SK-N-DZ (cell line): ENCODE results near the gene ENTHD1. TPM values are rescaled to one million over a fixed set of nuclear protein-coding genes. Genes with fewer than 3 reads are reported as not detected.

ENCODE experiments used
- DNase-seq: peaks from one replicate; pipeline ENCODE4 v3.0.0-alpha.2; 2015; ENCODE audit warnings: low spot score
- polyA plus RNA-seq, 2 experiments: library from polyadenylated mRNA; depleted of rRNA; stranded (reverse); fragments of >200 nt; gene quantifications; 2 replicates each; pipeline ENCODE4 v1.2.3, GENCODE V29; 2014

The ENTHD1 gene, protein sequence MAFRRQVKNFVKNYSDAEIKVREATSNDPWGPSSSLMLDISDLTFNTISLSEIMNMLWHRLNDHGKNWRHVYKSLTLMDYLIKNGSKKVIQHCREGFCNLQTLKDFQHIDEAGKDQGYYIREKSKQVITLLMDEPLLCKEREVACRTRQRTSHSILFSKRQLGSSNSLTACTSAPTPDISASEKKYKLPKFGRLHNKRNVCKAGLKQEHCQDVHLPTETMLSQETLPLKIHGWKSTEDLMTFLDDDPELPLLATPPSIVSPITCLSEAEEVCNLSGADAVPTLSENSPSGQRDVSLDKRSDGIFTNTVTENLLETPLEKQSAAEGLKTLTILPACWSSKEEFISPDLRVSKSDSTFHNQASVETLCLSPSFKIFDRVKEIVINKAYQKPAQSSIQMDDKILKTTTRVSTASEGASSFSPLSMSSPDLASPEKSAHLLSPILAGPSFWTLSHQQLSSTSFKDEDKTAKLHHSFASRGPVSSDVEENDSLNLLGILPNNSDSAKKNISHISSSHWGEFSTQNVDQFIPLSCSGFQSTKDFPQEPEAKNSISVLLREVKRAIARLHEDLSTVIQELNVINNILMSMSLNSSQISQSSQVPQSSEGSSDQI
- polyA plus RNA-seq (2014; cell fraction: cytosol; rRNA removed): not detected in 2 replicates
- not detected in 2 replicates for polyA plus RNA-seq (2014; cell fraction: nucleus; rRNA removed)

GRCh38 chr22:39893526-39893925 lies at the start of gene ENTHD1:
TSS of gene ENTHD1 (minus strand) at chr22:39893760. CDS start at chr22:39887748, 6,012 bp downstream.
- DNase-seq: no peak

GRCh38 chr22:39943337-39943736 lies 49.8 kb upstream of the ENTHD1 start:
- DNase-seq: no peak

DNA sequence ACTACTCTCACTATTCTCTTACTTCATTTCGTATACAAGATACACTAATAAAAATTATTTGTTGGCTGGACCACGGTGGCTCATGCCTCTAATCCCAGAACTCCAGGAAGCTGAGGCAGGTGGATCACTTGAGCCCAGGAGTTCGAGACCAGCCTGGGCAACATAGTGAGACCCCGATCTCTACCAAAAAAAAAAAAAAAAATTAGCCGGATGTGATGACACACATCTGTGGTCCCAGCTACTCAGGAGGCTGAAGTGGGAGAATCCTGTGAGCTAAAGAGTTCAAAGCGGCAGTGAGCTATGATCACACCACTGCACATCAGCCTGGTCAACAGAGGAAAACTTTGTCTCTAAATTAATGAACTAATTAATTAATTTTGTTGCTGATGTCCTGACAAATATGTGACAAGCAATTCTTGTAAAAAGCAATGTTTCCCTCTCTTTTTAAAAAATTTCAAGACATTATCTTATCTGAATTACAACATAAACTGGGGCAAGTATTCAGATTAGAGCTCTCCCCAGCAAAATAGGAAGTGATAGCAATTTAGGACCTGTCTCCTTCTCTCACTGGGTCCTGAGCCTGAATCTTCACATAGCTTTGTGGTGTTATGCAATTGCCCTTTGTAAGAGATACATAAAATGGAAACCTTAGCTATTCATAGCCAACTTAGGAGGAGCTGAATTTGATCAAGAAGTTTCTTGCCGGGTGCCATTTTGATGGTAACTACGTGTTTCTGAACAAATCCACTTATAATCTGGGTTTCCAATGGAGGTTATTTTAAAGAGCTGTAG lies 49.1 kb upstream of the ENTHD1 start:
- no peak for DNase-seq

- DNase-seq: no peak
Observed at GRCh38 chr22:39941601-39942000, 48.0 kb upstream of the ENTHD1 start.

DNA sequence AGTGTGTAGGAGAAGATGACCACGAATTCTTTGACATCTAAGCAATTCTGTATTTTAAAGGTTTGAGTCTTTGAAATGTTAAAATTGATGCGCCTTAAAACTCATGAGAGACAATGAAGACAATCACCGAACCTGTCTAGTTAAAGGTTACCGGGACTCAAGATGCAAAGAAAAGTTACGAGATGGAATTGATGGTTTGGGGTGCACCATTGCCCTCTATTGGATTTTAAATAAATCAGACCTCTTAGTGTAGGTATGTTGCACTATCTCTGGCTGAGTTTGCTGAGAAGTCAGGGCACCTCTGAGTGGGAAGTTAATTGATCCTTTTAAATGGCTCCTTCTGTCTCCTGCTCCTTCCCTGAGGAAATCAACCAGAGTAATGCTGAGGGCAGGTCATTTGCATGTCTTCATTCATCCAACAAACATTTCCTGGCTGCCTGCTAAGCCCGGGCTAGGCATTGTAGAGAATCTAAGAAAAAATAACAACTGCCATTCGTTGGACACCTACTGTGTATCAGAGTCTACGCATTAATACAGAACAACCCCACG lies 47.3 kb upstream of the ENTHD1 start:
- no peak for DNase-seq

- no peak for DNase-seq
Observed at GRCh38 chr22:39939830-39940229, 46.3 kb upstream of the ENTHD1 start.

DNA sequence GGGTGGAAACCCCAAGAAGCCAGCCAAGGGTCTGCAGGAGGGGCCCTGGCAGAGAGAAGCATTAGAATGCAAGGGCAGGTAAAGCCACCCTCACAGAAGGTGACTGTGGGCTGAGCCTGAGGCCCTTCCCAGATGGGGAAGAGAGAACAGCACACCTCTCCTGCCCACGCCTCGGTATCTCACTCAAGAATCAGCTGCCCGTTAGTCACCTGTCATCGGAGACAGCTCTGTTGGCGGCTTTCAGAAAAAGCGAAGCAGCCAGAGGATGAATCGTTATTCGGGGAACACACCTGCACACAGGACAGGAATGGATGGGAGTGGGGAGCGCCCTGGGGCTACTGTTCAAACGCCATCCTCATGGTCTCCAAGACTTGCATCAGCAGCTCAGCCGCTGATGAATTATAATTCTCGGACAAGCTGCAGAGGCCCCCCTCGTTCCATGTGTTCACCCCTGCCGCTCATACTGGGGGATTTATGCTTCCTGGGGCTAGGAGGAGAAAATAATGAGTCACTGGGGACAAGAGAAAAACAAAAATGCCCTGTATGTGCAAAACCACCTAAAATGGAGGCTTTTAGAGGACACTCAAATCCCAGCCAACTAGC lies 45.0 kb upstream of the ENTHD1 start:
- no peak for DNase-seq

DNA sequence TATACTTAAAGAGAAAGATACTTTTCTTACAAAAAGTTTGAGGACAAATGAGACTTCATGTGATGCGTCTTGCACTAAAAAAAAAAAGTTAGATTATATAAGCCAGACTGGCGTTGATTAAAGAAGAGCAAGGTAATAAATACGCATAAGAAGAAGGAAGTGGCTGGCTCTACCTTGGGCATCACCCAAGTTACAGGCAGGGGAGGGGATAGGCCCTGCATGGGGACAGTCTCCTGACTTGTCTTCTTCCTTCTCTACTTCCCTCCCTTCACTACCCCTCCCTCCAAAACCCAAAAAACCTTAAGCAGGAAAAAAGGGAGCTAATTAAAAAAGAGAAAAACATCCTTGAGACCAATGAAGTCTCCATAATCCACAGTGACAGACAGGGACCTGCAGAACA lies 44.3 kb upstream of the ENTHD1 start:
- no peak for DNase-seq

DNA sequence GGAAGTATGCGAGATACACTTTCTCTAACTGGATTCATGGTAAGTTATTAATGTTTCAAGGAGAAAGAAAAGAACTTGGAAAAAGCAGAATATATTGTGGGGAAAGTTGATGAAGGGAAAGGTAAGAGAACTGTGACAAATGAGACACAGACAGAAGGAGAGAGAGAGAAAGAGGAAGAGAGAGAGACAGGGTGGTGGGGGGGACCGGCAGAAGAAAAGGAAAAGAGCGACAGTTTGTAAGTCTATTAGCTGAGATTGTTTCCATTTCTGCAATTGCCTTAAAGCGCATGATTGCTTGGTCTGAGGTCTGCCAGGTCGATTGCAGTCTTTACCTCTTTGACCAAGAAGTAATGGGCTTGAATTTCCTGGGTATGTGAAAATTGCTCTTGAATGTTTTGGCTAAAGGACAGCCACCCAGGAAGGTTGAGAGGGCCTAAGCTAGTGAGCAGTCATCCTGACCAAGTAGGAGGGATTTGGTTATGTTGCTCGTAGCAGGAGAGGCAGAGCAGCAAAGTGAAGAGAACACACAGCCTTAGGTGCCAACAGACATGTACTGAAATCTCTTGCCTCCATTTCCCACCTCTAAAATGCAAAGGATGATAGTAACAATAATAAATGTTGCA lies 43.1 kb upstream of the ENTHD1 start:
- no peak for DNase-seq

GRCh38 chr22:39935612-39936011 lies 42.1 kb upstream of the ENTHD1 start:
- DNase-seq: no peak

- no peak for DNase-seq
Observed at GRCh38 chr22:39935116-39935515, 41.6 kb upstream of the ENTHD1 start.

DNA sequence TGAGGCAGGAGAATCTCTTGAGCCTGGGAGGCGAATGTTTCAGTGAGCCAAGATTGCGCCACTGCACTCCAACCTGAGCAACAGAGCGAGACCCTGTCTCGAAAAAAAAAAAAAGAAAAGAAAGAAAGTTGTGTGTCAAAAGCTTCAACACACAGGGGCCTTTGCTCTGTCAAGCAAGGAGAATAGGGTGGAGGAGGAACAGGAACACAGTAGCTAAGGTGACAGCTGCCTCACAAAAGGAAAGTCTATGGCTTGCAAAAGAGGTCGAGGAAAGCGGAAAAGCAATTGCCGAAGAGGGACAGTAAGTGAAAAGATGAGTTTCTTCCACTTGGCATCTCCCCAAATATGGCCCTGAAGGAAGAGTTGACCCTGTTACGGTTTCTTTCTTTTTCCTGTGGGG lies 40.2 kb upstream of the ENTHD1 start:
- no peak for DNase-seq

DNA sequence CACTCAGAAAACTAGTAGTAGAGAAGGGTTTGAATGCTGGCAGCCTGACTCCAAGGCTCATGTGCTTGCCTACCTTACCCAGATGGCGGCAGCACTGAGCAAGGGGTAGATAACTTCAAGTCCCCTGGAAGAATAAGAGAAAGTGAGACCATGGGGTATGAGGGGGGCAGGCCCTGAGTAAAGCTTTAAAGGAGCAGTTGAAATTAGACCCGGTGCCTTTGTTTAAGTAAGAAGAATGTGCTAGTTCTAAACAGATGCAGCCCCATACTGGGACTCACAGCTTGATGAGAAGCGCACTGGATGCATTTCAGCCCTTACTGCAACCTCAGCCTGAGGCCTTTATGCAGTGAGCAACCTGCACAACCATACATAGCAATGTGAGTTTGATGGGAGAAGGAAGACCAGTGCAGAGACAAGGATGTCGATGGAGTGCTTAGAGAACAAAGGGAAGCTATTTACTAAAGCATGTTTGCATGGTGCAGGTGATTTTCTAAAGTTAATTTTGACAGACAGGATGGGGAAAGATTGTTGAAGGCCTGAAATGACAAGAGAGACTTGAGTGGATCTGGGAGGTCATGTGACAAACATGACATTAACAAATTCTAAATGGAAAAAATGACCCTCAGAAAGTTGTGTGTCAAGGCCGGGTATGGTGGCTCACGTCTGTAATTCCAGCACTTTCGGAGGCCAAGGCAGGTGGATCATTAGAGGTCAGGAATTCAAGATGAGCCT lies 39.5 kb upstream of the ENTHD1 start:
- DNase-seq: peak; percentile 14

- no peak for DNase-seq
Observed at GRCh38 chr22:39932166-39932565, 38.6 kb upstream of the ENTHD1 start.

GRCh38 chr22:39931251-39931650 lies 37.7 kb upstream of the ENTHD1 start:
- DNase-seq: no peak

DNA sequence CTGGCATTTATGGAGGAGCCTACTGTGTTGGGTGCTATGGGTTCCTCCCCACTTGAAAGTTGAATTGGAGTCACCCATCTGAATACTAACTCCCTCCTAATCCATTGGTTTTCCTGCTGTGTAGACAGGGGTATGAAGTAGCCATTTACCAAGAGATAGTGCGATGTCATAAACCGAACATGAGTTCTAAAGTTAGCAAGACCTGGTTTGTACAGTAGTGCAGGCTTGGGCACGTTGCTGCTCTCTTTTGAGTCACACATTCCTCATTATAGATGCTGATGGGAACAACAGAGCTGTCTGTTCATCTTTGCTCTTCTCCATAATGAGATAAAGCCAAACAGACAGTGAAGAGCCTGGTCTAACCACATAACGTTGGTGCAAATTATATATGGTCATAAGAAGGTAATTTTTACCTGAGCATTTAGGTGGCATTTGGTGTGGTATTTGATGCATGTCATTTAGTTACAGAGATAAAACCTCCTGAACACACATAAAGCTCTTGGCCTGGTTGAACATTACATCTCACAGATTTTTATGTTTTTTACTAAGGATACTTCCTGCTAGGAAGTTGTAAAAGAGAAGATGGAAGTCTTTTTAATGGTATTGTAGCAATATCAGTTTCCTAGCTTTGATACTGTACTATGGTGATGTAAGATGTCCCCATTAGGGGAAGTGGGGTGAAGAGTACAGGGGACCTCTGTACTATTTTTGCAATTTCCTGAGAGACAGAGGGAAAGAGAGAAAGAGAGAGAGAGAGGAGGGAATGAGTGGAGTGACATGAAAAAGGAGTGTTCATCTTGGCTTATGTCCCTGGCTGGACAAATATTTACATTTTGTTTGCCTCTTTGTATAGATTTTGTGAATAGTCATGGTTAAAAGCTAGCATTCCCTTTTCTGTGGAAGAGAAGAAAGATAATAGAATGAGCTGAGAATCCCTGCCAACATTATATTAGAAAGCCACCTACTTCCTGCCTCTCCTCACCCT lies 35.3 kb upstream of the ENTHD1 start:
- DNase-seq: no peak

DNA sequence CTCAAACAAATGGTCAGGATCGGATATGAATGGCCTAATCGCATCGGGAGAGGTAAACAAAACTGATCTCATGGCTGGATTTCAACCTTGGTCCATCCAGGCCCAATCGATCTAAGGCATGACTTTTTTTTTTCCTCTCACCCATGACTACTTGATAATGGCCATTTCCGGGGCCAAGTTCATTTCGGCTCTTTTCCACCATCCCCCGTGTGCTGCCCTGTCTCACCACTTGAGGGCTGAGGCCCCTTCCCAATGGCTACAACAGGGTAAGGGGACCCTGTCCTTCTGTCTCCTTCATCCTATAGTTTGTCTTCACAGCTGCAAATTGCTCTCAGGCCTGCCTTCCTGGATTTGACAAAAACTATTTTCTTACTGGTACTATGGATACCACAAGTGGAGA lies 34.0 kb upstream of the ENTHD1 start:
- DNase-seq: no peak

DNA sequence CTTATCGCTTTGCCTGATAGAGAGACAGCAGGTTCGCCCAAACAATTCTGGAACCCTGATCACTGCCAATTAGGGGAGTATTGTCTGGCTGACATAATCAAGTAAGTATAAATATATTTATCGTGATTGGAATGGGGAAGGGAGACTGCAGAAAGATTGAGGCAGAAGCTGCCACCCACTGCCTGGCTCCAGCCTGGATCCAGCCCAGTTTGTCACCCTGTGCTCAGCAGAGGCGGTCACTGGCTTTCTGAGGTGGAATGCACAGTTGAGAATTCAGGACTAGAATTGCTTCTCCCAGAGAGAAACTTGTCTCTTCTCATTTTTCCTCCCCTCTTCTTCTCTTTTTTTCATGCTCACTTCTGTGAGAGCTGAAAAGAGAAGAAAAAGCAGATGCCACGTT lies 33.2 kb upstream of the ENTHD1 start:
- DNase-seq: no peak
